ENCODE results near the gene DCAF15. TPM values are rescaled to one million over a fixed set of nuclear protein-coding genes. Genes with fewer than 3 reads are reported as not detected.

Gene DCAF15
- total RNA-seq, 1 experiment from 2014 or later, result 11.6 TPM

GRCh38 chr19:13990085-13990484 lies 37.8 kb downstream of the DCAF15 start:
- no peak for DNase-seq (ENCODE audit: extremely low read depth, low read depth)

GRCh38 chr19:13992025-13992424 lies 39.7 kb downstream of the DCAF15 start:
- DNase-seq (ENCODE audit: extremely low read depth, low read depth), result no peak

- DNase-seq (ENCODE audit: extremely low read depth, low read depth), result no peak
Observed at GRCh38 chr19:13993590-13994300, 41.4 kb downstream of the DCAF15 start.

GRCh38 chr19:13995017-13995728 lies 42.9 kb downstream of the DCAF15 start:
- no peak for DNase-seq (ENCODE audit: extremely low read depth, low read depth)

GRCh38 chr19:13995878-13996765 lies 43.8 kb downstream of the DCAF15 start:
- no peak for DNase-seq (ENCODE audit: extremely low read depth, low read depth)

- DNase-seq (ENCODE audit: extremely low read depth, low read depth), result no peak
Observed at GRCh38 chr19:13996928-13997630, 44.8 kb downstream of the DCAF15 start.

GRCh38 chr19:13997631-13997962 lies 45.3 kb downstream of the DCAF15 start:
- DNase-seq (ENCODE audit: extremely low read depth, low read depth), result no peak

- no peak for DNase-seq (ENCODE audit: extremely low read depth, low read depth)
Observed at GRCh38 chr19:13998426-13998825, 46.1 kb downstream of the DCAF15 start.

- DNase-seq (ENCODE audit: extremely low read depth, low read depth), result no peak
Observed at GRCh38 chr19:13999085-13999484, 46.8 kb downstream of the DCAF15 start.

- no peak for DNase-seq (ENCODE audit: extremely low read depth, low read depth)
Observed at GRCh38 chr19:14000691-14001375, 48.5 kb downstream of the DCAF15 start.

GRCh38 chr19:14002571-14003250 lies 50.4 kb downstream of the DCAF15 start:
- no peak for DNase-seq (ENCODE audit: extremely low read depth, low read depth)

- DNase-seq (ENCODE audit: extremely low read depth, low read depth), result no peak
Observed at GRCh38 chr19:14003251-14004055, 51.1 kb downstream of the DCAF15 start.

GRCh38 chr19:14004619-14005348 lies 52.5 kb downstream of the DCAF15 start:
- DNase-seq (ENCODE audit: extremely low read depth, low read depth), result no peak

- peak; percentile 63 for DNase-seq (ENCODE audit: extremely low read depth, low read depth)
Observed at GRCh38 chr19:14005349-14006084, 53.2 kb downstream of the DCAF15 start.

GRCh38 chr19:14006085-14006765 lies 53.9 kb downstream of the DCAF15 start, which contains the start of gene RFX1:
TSS of gene RFX1 (minus strand) at chr19:14006320. CDS start at chr19:13993843, 12,477 bp downstream.
- peak; percentile 99 for DNase-seq (ENCODE audit: extremely low read depth, low read depth)

- no peak for DNase-seq (ENCODE audit: extremely low read depth, low read depth)
Observed at GRCh38 chr19:14006766-14007562, 54.7 kb downstream of the DCAF15 start.

Measured in NCI-H460 (cell line).